GM12874 (cell line): ENCODE data around the gene CNTN4.

ENCODE experiments used
- TF ChIP-seq, protein P1 (sequence below): IDR thresholded peaks from 2 replicates; pipeline ENCODE4 v1.5.1; 2011; ENCODE audit warnings: low read depth, mild to moderate bottlenecking, control low read depth, low read length, moderate library complexity; ENCODE audit not compliant: insufficient read depth

CNTN4 gene

DNA sequence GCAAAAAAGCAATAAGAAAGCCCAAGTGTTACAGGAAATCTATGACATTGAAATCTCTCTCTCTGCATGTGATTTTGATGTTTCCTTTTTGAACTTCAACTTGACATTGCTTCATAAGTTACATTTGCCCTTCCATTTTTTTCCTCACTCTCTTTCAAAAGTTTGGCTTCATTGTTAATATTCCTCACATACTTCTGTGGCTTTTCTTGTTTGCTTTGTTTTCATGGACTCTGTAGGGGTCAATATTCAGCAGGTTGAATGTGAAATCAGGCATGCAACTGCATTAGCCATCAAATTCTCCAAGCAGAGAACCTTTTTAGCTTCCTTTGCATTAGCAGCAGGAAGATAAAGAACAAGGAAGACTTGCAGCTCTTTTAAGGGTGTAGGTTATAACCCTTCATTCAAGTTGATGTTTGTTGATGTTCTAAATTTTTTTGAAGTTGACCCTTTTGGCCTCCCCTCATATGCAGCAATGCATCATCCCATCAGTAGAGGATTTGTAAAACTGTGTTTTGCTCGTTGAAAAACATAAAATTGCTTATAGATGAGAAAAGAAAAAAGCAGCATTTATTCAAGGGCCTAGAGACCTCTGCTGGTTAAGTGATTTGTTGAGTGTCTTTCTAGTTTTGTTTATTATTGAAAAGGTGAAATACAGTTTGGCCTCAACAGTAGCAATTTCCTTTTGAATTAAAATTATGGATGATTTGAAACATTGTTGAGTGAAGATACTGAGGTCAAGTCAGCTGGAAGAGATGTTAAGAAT, 800.1 kb downstream of the CNTN4 start:
- TF ChIP-seq, protein P1, sequence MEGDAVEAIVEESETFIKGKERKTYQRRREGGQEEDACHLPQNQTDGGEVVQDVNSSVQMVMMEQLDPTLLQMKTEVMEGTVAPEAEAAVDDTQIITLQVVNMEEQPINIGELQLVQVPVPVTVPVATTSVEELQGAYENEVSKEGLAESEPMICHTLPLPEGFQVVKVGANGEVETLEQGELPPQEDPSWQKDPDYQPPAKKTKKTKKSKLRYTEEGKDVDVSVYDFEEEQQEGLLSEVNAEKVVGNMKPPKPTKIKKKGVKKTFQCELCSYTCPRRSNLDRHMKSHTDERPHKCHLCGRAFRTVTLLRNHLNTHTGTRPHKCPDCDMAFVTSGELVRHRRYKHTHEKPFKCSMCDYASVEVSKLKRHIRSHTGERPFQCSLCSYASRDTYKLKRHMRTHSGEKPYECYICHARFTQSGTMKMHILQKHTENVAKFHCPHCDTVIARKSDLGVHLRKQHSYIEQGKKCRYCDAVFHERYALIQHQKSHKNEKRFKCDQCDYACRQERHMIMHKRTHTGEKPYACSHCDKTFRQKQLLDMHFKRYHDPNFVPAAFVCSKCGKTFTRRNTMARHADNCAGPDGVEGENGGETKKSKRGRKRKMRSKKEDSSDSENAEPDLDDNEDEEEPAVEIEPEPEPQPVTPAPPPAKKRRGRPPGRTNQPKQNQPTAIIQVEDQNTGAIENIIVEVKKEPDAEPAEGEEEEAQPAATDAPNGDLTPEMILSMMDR: no peak

DNA sequence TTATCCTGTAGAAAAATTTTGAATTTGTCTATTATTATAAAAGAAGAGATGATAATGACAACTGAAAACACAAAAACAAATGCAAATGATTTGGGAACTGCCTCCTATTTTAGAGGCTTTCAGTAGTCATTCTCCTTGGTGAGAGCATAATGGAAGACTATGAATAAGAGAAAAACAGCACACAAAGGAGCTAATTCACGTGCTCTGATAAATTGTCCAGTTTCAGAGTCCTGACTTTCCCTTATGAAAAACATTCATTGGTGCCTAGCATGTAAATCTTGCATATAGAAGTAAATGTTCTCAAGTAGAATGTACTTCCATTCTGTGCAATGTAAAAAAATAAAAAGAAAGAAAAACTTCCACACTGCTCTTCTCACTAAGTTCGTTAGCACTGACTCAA, 805.4 kb downstream of the CNTN4 start:
- TF ChIP-seq, protein P1: no peak

DNA sequence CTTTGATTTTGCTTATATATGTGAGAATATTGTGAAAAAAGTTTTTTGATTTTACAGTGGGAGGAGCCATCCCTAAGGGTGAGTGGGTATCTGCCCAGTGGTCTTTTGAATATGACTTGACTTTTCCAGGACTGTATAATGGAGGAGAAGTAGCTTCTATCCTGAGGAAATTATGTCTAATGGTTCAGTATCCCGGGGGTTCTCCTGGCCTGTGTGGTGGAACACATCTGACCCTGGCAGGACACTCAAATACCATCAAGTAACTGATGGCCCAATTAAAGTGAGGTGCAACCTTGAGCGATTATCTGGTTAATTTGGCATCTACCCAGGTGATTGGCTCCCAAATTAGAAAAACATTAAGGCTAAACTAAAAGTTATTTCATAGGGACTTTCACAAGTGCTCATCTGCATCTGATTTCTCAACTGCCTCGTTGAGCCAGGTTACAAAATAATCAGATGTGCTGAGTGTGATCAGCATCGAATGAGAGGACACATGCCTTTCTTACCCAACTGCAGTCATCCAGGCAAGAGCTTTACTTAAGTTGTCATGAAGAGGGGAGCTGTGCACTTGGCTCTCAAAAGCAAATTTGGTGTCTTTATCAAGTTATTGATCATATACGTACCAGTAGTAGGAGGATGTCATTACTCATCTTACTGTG, 810.2 kb downstream of the CNTN4 start:
- TF ChIP-seq, protein P1: no peak

DNA sequence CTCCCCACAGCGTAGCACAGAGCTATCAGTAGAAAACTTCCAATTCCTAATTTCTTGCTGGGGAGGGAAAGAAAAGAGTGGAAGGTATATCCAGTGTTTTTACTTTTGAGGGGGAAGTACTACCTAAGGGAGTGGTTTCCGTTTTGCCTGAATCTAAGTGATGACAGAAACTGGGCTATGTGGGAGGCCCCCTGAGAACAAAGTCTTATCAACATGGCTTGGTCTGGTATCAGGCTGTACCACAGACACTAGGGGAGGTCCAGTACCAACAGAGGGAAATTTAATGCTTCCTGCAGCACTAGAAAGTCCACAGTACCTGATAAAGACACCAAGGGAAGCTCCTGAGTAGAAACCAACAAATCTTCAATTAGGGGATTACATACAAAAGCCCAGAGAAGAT, 812.3 kb downstream of the CNTN4 start:
- TF ChIP-seq, protein P1: no peak

DNA sequence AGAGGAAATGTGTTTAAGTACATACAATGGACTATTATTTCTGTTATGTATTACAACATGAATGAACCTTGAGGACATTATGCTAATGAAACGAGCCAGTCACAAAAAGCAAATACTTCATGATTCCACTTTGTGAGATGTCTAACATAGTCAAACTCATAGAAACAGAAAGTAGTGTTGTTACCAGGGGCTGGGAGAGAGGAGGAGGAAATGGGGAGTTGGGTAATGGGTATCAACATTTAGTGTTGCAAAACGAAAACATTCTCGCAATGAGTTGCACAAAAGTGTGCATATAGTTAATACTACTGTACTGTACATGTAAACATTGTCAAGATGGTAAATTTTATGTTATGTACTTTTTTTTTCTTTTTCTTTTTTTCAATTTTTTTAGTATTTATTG, 817.2 kb downstream of the CNTN4 start:
- TF ChIP-seq, protein P1: no peak

DNA sequence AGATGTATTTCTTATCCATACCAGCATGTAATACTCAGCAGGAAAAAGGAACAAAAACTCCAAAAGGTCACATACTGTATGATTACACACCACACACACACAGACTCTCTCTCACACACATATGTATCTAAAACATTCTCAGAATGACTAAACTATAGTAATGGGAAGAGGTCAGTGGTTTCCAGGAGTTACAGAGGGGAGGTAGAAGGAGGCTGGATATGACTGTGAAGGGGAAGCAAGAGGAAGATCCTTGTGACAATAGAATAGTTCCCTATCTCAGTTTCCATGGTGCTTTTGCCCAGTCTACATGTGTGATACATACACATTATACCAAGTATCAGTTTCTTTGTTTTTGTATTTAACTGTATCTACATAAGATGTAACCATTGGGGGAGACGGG, 821.4 kb downstream of the CNTN4 start:
- TF ChIP-seq, protein P1: no peak

DNA sequence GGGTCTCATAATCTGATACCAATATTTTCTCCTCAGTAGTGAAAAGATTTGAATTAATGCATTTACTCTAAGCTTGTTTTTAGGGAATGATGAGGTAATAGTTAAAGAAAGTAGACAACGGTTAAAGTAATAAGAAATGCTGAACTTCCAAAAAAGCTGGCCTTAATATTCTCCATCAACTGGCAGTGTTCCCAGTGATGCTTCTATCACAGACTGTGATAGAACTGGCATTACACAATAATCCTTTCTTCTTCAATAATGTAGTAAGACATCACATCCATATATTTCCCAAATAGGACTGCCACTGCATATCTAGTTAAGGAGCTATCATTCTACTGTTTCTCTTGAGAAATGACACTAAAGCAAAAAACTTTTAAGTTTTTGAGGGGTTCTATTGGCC, 822.8 kb downstream of the CNTN4 start:
- TF ChIP-seq, protein P1: no peak
